Transverse colon (tissue), 4 donors: Measurements from ENCODE around the gene RNF103.

Experiments used
- CTCF ChIP-seq, 5 experiments: fragments of 200-600 bp in 3 of 5; fragments of 450-650 bp in 2 of 5; sonication (generic) in 3 of 5; IDR thresholded peaks; 1 replicate in 2 of 5; 2 replicates in 3 of 5; pipeline ENCODE4 v1.5.1; 2016 to 2017; ENCODE audit warnings: antibody characterized with exemption in 5 of 5, inconsistent platforms in 3 of 5, mild to moderate bottlenecking in 2 of 5, moderate library complexity in 1 of 5
- POLR2AphosphoS5 ChIP-seq, 3 donors: sonication (generic); formaldehyde crosslinking; IDR thresholded peaks; one replicate each; pipeline ENCODE4 v1.6.1; 2016; ENCODE audit warnings: antibody characterized with exemption in 3 of 3

- TF ChIP-seq CTCF (IDR thresholded peaks at IDR 0.05) (no peak), POLR2AphosphoS5 (IDR thresholded peaks at IDR 0.05) (no peak)
Observed at GRCh38 chr2:86615596-86615995, 8.1 kb downstream of the RNF103 start.
